Inferior parietal cortex (tissue), 1 donor: ENCODE measurements around the gene AOAH.
"Not testable (repeated sequence)": the region's sequence is repeated elsewhere in the genome, so short reads cannot be mapped to it uniquely, and the experiment has no call there.

Source experiments
- DNase-seq: peaks from one replicate; pipeline ENCODE4 v3.0.0-alpha.2; 2016; ENCODE audit errors: extremely low spot score

AOAH gene

DNA sequence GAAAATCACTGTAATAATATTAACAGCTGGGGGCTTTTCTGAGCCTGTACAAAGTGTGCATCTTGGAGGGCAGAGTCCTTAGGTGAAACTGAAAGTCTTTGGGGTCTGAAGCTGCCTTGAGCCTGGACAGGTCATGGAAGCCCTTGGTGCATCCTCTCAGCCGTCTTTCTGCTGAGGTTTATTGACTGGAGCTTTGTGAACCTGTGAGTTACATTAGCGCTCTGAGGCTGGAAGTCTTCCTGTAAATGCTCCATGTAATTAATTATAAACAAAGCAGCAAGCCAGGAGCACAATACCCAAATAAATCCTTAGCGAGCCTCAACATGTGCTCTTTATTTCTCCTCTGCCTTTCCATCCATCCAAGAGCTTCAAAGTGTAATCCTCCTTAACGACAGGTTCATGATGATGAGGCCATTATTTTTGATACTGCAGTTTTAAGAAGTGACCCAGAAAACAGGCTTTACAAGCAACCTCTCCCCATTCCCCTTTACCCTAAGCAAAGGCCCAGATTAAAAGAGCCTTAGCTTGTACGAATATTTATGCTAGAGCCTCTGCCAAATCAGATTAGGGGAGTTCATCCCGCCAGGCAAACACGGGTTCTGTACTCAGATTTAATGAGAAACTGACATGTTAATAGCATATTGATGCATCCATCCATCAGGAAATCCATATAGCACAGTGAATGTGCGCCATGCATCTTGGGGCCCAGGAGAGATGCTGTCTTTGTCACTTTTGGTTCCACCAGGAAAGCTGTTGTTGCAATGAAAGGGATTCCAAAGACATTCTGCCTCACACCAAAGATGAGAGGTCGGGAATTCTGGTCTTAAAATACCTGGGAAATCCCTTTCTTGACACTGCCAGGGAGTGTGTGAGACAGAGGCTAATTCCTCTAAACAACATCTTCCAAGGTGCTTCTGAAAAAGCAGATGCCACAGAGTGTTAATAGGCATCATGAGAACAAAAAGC, 216.5 kb downstream of the AOAH start:
- DNase-seq: no peak

DNA sequence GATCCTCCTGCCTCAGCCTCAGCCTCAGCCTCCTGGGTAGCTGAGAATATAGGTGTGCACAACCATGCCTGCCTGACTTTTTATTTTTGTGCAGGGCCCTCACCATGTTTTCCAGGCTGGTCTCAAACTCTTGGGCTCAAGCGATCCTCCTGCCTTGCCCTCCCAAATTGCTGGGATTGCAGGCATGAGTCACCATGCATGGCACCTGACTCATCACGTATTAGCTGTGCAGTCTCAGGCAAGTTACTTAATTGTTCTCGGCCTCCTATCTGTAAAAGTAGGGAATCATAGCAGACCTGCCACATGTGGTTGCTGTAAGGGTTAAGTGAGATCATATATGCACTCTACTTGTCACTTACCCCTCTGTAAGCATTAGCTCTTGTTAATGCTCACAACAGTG, 217.5 kb downstream of the AOAH start:
- no peak for DNase-seq

DNA sequence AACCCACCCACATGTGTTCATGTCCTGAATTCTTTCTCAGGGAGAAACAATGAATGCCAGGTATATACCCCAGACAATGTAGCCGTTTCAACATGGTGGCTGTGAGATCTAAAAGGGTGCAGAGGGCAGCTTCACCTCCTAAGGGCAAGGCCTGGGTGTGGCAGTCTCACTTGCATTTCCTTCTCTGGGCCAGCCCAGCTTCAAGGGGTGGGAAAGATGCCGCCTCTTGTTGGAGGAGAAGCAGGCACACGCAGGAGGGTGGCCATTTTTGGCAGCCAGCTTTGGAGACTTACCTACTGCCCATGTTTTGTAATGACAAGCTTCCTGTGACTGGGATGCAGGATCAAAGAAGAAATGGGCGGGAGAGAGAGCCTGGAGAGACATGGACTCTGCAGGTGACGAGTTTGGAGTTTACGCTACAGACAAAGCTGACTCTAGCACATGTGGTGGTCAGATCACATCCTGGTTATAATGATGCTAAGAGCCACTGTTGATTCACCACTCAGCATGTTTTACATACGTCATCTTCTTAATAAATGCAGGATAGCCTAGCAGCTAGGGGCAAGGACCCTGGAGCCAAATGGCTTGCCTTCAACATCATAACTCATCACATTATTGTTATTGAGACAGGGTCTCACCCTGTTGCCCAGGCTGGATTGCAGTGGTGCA, 218.0 kb downstream of the AOAH start:
- DNase-seq: no peak

DNA sequence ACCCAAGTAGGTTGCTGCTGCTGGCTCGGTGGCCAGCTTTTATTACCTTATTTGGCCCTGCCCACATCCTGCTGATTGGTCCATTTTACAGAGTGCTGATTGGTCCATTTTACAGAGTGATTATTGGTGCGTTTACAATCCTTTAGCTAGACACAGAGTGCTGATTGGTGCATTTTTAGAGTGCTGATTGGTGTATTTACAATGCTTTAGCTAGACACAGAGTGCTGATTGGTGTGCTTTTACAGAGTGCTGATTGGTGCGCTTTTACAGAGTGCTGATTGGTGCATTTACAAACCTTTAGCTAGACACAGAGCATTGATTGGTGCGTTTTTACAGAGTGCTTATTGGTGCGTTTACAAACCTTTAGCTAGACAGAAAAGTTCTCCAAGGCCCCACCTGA, 219.7 kb downstream of the AOAH start:
- not testable (repeated sequence) for DNase-seq

DNA sequence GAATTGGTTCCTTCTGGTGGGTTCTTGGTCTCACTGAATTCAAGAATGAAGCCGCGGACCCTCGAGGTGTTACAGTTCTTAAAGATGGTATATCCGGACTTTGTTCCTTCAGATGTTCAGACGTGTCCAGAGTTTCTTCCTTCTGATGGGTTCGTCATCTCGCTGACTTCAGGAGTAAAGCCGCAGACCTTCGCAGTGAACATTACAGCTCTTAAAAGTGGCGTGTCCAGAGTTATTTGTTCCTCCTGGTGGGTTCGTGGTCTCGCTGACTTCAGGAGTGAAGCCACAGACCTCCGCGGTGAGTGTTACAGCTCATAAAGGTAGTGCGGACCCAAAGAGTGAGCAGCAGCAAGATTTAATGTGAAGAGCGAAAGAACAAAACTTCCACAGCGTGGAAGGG, 220.1 kb downstream of the AOAH start:
- DNase-seq: not testable (repeated sequence)

DNA sequence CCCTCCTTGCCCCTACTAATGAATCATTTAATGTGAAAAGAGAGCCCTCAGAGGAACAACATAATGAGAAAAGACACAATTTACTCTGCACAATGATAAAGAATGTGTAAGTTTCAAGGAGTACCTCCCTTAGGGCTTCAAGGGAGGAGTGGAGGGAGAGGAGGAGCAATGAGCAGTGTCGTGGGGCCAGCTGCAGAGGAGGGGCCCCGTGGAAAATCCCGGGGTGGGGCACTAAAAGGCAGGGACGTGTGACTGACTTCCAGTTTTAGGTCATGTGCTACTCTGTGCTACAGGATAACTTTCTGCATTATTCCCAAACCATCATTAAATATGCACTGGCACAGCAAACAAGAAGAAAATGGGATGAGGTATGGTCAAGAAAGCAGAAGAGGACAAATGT, 226.5 kb downstream of the AOAH start:
- DNase-seq: no peak

DNA sequence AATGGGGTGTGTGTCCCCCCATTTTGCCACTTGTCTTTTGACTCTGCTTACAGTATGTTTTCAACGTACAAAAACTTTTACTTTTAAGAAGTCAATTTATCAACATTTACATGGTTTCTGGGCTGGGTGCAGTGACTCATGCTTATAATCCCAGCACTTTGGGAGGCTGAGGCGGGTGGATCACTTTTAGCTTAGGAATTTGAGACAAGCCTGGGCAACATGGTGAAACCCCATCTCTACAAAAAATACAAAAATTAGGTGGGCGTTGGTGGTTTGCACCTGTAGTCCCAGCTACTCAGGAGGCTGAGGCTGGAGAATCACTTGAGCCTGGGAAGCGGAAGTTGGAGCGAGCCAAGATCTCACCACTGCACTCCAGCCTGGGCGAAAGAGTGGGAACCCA, 227.1 kb downstream of the AOAH start:
- DNase-seq: not testable (repeated sequence)

DNA sequence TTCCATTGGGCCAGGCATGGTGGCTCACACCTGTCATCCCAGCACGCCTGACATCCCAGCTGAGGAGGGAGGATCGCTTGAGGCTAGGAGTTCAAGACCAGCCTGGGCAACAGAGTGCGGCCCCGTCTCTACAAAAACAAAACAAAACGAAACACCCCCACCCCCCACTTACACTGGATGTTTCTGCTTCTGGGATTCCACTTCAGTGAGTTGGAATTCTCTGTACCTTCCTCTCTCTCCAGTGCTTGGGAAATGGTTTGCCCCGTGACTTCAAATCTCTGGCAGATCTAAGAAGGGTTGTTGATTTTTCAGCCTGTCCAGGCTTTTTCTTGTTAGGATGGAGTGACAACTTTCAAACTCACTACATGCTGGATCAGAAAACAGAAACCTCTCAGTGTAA, 227.7 kb downstream of the AOAH start:
- no peak for DNase-seq

DNA sequence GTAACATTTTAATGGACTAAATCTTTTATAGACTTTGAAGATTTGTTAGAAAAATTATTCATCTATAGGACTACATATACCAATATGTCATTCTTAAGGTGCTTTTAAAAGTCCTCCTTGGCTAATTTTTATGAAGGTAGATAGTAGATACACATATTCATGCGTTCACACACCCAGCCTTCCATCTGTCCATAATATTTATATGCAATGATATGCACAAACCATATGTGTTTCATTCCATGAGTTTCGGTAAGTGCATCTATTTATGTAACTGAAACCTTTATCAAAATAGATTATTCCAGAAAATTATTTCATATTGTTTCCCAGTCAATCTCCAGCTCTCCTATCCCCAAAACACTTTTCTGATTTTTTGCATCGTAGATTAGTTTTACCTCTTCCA, 233.0 kb downstream of the AOAH start:
- DNase-seq: no peak

DNA sequence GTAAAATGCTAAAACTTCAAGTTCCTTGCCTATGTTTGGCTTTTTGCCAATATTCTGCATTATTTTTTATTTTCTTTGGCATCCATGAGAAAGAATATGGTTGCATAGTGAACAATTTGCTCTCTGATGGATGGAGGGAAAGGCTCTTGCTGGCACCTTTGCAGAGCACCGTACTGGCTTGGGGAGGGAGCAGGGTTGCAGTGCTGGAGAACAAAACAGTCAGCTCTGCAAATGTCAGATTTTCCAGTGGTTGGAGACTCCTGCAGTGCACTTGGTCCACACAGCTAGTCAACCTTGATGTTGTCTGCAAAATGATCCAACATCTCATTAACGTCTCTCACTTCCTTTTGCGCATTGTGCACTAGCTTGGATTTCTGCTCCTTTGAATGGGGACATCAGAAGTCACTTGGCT, 233.9 kb downstream of the AOAH start:
- DNase-seq: no peak

DNA sequence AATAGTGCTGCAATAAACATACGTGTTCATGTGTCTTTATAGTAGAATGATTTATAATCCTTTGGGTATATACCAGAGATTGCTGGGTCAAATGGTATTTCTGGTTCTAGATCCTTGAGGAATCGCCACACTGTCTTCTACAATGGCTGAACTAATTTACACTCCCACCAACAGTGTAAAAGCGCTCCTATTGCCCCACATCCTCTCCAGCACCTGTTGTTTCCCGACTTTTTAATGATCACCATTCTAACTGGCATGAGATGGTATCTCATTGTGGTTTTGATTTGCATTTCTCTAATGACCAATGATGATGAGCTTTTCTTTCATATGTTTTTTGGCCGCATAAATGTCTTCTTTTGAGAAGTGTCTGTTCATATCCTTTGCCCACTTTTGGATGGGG, 235.6 kb downstream of the AOAH start:
- DNase-seq: not testable (repeated sequence)

DNA sequence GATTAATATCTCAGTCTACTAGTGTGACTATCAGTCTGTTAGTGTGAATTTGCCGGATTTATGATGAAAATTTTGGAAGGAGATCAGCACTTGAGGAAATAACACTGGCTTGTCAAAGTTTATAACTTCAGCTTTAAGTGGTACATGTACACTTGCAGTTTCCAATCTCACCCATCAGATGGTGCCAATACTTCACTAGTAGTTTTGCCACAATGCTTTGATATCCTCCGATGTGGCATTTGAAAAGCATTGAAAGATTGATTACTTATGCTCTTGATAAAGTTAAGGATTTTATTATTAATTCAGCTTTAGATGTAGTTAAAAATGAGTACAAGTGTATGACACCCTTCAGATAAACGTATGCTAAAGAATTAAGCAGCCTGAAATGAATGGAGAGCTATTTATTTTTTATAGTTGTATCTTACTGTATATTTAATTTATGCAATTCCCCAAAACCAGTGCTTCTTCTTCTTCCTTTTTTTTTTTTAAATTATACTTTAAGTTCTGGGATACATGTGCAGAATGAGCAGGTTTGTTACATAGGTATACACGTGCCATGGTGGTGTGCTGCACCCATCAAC, 236.4 kb downstream of the AOAH start:
- peak; percentile 86 for DNase-seq

DNA sequence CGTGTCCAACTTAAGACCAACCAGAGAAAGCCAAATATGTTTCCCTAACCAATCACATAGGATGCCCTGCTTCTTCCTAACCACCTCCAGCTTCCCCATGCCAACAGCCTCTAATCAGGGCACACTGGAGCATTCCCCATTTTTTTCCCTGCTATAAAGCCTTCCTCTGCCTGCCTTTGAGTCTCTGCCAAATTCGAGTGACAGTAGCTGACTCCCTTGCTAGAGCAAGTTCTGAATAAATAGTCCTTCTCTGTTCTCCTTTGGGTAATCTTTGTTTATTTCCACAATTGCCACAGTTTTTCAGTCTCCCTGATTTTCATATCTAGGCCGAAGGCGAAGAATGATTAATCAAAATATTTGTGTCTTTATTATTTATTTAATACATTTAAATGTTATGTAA, 238.0 kb downstream of the AOAH start:
- DNase-seq: no peak

DNA sequence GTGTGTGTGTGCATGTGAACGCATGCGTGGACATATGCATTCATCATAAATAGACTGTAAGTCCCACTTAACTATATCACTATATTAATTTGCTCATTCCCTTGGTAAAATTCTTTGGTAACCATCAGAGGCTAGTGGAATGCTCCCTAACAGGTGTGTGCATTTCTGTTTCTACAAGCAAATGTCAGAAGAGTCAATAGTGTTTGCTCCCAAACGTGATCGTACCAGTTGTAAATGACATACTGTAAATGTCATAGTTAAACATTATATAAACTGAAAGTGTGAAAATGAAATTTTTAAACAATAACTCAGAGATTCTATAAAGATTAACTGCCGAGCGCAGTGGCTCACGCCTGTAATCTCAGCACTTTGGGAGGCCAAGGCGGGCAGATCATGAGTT, 240.0 kb downstream of the AOAH start:
- no peak for DNase-seq

DNA sequence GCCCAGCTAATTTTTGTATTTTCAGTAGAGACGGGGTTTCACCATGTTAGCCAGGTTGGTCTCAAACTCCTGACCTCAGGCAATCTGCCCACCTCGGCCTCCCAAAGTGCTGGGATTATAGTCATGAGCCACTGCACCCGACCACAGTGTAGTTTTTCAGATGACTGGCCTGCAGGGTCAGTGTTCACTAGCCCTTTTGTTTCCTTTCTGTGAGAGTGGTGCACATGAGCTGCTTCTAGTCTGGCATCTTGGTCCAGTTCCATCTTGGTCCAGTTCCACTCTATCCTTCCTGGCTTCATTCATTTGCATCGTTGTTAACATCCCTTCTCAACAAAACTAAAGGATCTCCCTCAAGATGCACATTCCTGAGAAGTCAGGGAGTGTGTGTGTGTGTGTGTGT, 240.4 kb downstream of the AOAH start:
- peak; percentile 54 for DNase-seq

DNA sequence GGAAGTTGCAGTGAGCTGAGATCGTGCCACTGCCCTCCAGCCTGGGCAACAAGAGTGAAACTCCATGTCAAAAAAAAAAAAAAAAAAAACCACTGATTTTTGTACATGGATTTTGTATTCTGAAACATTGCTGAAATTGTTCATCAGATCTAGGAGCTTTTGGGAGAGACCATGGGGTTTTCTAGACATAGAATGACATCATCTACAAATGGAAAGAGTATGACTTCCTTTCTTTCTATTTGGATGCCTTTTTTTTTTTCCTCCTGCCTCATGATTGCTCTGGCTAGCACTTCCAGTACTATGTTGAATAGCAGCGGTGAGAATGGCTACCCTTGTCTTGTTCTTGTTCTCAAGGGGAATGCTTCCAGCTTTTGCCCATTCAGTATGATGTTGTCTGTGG, 245.5 kb downstream of the AOAH start:
- DNase-seq: no peak

DNA sequence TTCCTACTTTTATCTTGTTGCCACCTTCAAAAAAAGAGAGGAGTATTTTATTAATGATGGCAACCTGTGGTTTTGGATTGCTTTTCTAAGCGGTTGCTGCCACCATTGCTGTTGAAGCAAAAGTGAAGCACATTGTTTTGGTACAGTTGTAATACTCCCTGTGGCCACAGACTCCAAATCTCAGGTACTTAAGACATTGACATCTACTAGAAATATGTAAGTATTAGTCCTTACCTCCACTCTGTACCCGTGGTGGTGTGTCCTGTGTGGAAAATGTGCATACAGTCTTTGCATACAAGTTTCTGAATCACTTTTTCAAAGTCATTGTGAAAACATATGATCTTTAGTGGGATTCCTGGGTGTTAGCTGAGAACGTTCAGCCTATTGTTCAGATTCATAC, 248.9 kb downstream of the AOAH start:
- DNase-seq: no peak

DNA sequence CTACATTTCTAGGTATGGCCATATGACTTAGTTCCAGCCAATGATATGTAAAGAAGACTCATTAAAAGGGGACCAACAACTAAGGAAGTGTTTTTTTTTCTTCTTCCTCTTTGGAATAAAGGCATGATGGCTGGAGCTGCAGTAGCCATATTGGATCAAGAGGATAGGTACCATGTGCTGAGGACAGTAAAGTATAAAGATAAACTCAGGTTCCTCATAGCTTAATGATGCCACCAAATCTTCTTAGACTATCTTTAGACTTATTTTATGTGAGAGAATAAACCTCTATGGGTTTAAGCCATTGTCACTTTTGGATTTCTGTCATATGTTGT, 249.3 kb downstream of the AOAH start:
- DNase-seq: no peak

DNA sequence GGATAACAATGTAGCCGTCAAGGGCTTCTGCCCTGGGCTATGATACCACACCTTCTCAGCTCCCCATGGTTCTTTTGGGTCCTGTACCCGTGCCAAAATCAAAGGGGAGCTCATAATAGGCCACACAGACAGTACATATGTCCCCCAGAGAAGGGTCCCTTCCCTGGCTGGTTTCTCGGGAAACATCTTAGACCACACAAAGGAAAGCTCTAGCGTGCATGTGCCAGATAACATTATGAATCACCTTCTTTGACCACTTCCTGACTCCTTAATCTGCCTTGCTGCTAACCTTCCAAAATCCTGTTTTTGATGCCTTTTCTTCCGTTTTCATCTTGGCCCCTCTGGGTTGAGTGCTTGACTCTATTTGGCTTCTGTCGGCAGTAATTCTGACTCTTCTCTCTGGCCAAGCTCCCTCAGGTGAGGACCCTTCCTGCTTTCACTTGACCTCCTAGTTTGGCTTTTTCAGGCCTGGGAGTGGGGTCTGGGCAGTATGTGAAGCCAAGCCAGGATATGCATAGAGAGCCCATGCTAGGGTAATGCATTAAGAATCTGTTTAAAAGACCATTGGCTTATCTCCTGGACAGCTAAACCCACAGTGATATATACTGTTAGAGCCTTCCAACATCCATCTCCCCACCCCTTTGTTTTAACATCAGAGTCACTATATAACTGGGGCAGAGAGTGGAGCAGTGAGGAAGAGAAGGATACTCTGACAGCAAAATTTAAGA, 249.8 kb downstream of the AOAH start:
- DNase-seq: no peak

DNA sequence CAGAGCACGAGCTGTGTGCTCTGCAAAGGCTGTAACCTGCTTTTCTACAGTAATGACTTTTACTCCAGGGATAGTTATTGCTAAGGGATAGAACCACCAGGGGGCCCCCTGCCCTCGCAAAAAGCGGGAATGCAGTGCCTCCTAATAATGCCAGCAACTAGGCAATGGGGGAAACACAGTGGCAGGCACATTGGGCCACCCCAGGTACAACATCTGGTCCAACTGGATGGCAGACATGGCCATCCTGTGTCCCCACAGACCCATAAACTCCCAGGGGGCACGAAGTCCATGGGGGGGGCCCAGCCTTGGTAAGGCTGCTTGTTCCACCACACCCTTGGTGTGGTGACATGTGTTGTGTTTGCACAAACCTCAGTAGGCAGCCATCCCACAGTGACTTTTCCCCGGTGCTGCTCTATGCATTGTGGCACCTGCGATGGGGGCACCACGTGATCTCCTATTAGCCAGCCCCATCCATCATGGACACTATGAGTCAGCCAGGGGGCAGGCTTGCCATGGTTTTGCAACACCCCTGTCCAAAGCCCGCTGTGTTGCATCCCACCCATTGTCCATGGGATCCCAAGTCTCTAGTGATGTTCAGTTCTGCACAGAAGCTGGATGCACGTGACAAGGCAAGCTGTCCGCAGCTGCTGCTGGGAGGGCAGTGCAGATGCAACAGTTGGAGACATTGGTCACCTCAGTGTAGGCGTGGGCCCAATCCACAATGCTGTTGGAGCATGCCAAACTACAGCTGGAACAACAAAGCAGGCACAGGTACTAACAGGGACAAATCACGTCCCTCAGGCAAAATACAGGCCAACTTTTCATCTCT, 250.6 kb downstream of the AOAH start:
- peak; percentile 70 for DNase-seq

DNA sequence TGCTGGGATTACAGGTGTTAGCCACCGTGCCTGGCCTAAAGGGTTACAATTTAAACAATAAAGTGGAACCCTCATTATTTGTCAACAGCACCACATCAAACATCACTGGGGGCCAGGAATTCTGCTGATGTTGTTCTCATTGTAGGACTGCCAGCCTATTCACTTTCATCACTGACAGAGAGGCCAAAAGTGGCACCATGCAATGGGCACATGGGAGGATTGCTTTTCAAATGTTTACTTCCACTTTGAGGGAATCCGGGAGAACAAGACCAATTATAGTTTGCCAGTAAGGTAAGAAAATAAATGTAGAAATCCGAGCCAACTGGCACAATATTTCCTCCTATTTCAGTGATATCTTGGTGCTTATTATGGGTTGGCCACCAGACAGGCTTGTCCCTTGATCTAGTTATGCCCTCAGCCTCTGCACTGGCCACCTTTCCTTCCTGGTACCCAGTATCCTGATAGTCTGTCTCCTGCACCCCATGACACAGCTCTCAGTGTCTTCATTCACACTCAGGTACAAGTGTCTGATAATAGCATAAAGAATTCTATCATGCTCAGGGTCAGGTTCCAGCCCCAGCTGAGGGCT, 252.1 kb downstream of the AOAH start:
- DNase-seq: no peak
